LNCaP clone FGC (cell line): ENCODE data around the gene EIF4G3.
"Not testable (repeated sequence)": the region's sequence is repeated elsewhere in the genome, so short reads cannot be mapped to it uniquely, and the experiment has no call there.

Source experiments
- DNase-seq: peaks from one replicate; pipeline ENCODE4 v3.0.0-alpha.2; 2011; ENCODE audit warnings: low read depth
- H3K4me3 ChIP-seq: 2 replicates; pipeline ENCODE4 v1.5.1; 2011; ENCODE audit warnings: mild to moderate bottlenecking, low read depth, low read length, control low read depth
- CTCF ChIP-seq: IDR thresholded peaks from 2 replicates; pipeline ENCODE4 v1.5.1; 2012; ENCODE audit warnings: mild to moderate bottlenecking; ENCODE audit not compliant: control insufficient read depth, insufficient read depth; ENCODE audit errors: extremely low read depth

EIF4G3 gene

GRCh38 chr1:20930427-20930826, 246.3 kb downstream of the EIF4G3 start:
- no peak overlapping the region for H3K4me3 ChIP-seq
- no peak for DNase-seq
- no peak for TF ChIP-seq CTCF

GRCh38 chr1:20928146-20928545, 248.6 kb downstream of the EIF4G3 start:
- H3K4me3 ChIP-seq = no peak overlapping the region
- no peak for TF ChIP-seq CTCF
- DNase-seq = no peak

- TF ChIP-seq CTCF = no peak
- no peak overlapping the region for H3K4me3 ChIP-seq
- DNase-seq = no peak
Measured at GRCh38 chr1:20921285-20921684, 255.4 kb downstream of the EIF4G3 start.

GRCh38 chr1:20913242-20913641, 263.5 kb downstream of the EIF4G3 start:
- no peak for TF ChIP-seq CTCF
- no peak for DNase-seq
- no peak overlapping the region for H3K4me3 ChIP-seq

GRCh38 chr1:20907526-20907925, 269.2 kb downstream of the EIF4G3 start:
- H3K4me3 ChIP-seq, DNase-seq: not testable (repeated sequence)

GRCh38 chr1:20903437-20903836, 273.3 kb downstream of the EIF4G3 start:
- DNase-seq = no peak
- no peak for TF ChIP-seq CTCF
- H3K4me3 ChIP-seq = no peak overlapping the region

GRCh38 chr1:20900056-20900455, 276.6 kb downstream of the EIF4G3 start:
- no peak for TF ChIP-seq CTCF
- no peak for DNase-seq
- no peak overlapping the region for H3K4me3 ChIP-seq
